ENCODE data around the gene NDUFS6. TPM values are rescaled to one million over a fixed set of nuclear protein-coding genes. Genes with fewer than 3 reads are reported as not detected.

The NDUFS6 gene
- total and polyA plus RNA-seq, 3 donors from 2014 or later: 54.9 to 59.3 (median 58.7) TPM

GRCh38 chr5:1762121-1762882 lies 38.9 kb upstream of the NDUFS6 start:
- 81 to 91% methylated on average over 19 to 25 of the region's 25 CpGs for WGBS, 2 donors
- TF ChIP-seq, protein P1, sequence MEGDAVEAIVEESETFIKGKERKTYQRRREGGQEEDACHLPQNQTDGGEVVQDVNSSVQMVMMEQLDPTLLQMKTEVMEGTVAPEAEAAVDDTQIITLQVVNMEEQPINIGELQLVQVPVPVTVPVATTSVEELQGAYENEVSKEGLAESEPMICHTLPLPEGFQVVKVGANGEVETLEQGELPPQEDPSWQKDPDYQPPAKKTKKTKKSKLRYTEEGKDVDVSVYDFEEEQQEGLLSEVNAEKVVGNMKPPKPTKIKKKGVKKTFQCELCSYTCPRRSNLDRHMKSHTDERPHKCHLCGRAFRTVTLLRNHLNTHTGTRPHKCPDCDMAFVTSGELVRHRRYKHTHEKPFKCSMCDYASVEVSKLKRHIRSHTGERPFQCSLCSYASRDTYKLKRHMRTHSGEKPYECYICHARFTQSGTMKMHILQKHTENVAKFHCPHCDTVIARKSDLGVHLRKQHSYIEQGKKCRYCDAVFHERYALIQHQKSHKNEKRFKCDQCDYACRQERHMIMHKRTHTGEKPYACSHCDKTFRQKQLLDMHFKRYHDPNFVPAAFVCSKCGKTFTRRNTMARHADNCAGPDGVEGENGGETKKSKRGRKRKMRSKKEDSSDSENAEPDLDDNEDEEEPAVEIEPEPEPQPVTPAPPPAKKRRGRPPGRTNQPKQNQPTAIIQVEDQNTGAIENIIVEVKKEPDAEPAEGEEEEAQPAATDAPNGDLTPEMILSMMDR (IDR thresholded peaks at IDR 0.05): no peak
- no peak for TF ChIP-seq POLR2A (IDR thresholded peaks at IDR 0.05)
- DNase-seq: no peak
- Histone ChIP-seq H3K4me3 (no peak overlapping the region), H3K4me1 (no peaks in the 10 kb centered on the region), H3K36me3 (ENCODE audit: low read depth, missing control alignments) (no peaks in the 10 kb centered on the region), H3K27ac (no peak overlapping the region), H3K27me3 (no peaks in the 10 kb centered on the region), H3K9me3 (no peaks in the 10 kb centered on the region)
- intact Hi-C loops (cut with DNase I; ENCODE audit: low total_unique reads): no loop called here

GRCh38 chr5:1762883-1763547 lies 38.2 kb upstream of the NDUFS6 start:
- no peak overlapping the region for H3K27ac ChIP-seq
- no peaks in the 10 kb centered on the region for H3K27me3 ChIP-seq
- no peaks in the 10 kb centered on the region for H3K4me1 ChIP-seq
- H3K9me3 ChIP-seq: no peaks in the 10 kb centered on the region
- no peak overlapping the region for H3K4me3 ChIP-seq
- intact Hi-C loops (cut with DNase I; ENCODE audit: low total_unique reads): no loop called here
- H3K36me3 ChIP-seq (ENCODE audit: low read depth, missing control alignments): no peaks in the 10 kb centered on the region
- 83 to 84% methylated on average over 12 to 13 of the region's 13 CpGs for WGBS, 2 donors
- TF ChIP-seq, protein P1 (IDR thresholded peaks at IDR 0.05): no peak
- no peak for TF ChIP-seq POLR2A (IDR thresholded peaks at IDR 0.05)
- DNase-seq: no peak

DNA sequence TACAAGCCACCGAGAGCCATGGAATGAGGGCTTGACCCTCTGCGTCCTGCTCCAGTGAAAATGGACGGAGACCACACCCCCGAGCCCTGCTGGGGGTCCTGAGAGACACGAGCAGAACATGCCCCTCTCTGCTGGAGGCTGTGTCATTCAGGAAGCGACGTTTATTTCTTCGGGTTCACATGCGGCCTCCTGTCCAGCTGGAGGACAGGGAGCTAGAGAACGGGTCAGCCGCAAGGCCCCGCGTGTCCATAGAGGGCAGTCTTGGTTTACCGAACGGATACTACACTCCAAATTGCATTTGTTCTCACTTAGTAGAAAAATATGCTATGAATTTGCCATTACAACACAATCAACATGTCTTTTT lies 37.7 kb upstream of the NDUFS6 start:
- intact Hi-C loops (cut with DNase I; ENCODE audit: low total_unique reads): no loop called here
- Histone ChIP-seq H3K27me3 (no peaks in the 10 kb centered on the region), H3K9me3 (no peaks in the 10 kb centered on the region), H3K4me1 (no peaks in the 10 kb centered on the region), H3K27ac (no peak overlapping the region), H3K36me3 (ENCODE audit: low read depth, missing control alignments) (no peaks in the 10 kb centered on the region), H3K4me3 (no peak overlapping the region)
- DNase-seq: peak; percentile 48
- no peak for TF ChIP-seq POLR2A (IDR thresholded peaks at IDR 0.05)
- TF ChIP-seq, protein P1 (IDR thresholded peaks at IDR 0.05): peak in 1 of 3 experiments; percentile 40
- WGBS, 2 donors: 52 to 59% methylated on average over 12 to 15 of the region's 15 CpGs

GRCh38 chr5:1763960-1764605 lies 37.1 kb upstream of the NDUFS6 start:
- no peaks in the 10 kb centered on the region for H3K27me3 ChIP-seq

More at GRCh38 chr5:1763960-1764605, 37.1 kb upstream of the NDUFS6 start:
- no peaks in the 10 kb centered on the region for H3K4me1 ChIP-seq
- no peaks in the 10 kb centered on the region for H3K36me3 ChIP-seq (ENCODE audit: low read depth, missing control alignments)
- TF ChIP-seq, protein P1 (IDR thresholded peaks at IDR 0.05): no peak
- no peak for TF ChIP-seq POLR2A (IDR thresholded peaks at IDR 0.05)
- no peak for DNase-seq
- WGBS, 2 donors: 62 to 66% methylated on average over 26 to 32 of the region's 32 CpGs
- no peak overlapping the region for H3K27ac ChIP-seq
- no peak overlapping the region for H3K4me3 ChIP-seq
- no peaks in the 10 kb centered on the region for H3K9me3 ChIP-seq
- intact Hi-C loops (cut with DNase I; ENCODE audit: low total_unique reads): no loop called here

Data from testis (tissue), 3 donors.